Ishikawa (cell line): ENCODE data around the gene GRAMD2A.

Experiments used
- EGR1 ChIP-seq: IDR thresholded peaks from 2 replicates; pipeline ENCODE4 v1.6.1; 2012
- EP300 ChIP-seq: IDR thresholded peaks from 2 replicates; pipeline ENCODE4 v1.6.1; 2012; ENCODE audit warnings: borderline replicate concordance
- TCF12 ChIP-seq: IDR thresholded peaks from 2 replicates; pipeline ENCODE4 v1.6.1; 2012; ENCODE audit warnings: low read depth
- YY1 ChIP-seq: IDR thresholded peaks from 2 replicates; pipeline ENCODE4 v1.6.1; 2012; ENCODE audit warnings: low read depth
- TF ChIP-seq, protein P1 (sequence below): IDR thresholded peaks from 2 replicates; pipeline ENCODE4 v1.6.1; 2012; ENCODE audit warnings: low read depth, mild to moderate bottlenecking

DNA sequence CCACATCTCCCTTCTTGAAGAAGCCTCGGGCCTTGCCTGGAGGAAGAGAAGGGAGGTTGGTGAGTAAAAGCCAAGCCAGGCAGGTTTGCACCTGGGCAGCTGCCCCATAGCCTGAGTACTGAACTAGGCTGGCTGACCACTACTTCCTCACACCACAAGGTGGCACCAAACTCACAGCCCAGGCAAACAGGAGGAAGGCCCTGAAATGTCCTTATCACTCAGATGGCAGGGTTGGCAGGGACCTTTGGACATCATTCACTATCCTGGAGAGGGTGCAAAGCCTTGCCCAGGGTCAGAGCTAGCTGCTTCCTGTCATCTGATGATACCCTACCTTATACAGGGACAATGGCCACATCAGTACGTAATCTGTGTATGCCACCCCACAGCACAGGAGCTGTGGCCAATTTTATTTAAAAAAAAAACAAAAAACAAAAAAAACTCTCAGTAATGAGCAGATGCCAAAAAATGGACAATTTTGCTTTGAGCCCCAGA is 2.2 kb upstream of the GRAMD2A start:
- no peak for TF ChIP-seq EP300
- TF ChIP-seq, protein P1, sequence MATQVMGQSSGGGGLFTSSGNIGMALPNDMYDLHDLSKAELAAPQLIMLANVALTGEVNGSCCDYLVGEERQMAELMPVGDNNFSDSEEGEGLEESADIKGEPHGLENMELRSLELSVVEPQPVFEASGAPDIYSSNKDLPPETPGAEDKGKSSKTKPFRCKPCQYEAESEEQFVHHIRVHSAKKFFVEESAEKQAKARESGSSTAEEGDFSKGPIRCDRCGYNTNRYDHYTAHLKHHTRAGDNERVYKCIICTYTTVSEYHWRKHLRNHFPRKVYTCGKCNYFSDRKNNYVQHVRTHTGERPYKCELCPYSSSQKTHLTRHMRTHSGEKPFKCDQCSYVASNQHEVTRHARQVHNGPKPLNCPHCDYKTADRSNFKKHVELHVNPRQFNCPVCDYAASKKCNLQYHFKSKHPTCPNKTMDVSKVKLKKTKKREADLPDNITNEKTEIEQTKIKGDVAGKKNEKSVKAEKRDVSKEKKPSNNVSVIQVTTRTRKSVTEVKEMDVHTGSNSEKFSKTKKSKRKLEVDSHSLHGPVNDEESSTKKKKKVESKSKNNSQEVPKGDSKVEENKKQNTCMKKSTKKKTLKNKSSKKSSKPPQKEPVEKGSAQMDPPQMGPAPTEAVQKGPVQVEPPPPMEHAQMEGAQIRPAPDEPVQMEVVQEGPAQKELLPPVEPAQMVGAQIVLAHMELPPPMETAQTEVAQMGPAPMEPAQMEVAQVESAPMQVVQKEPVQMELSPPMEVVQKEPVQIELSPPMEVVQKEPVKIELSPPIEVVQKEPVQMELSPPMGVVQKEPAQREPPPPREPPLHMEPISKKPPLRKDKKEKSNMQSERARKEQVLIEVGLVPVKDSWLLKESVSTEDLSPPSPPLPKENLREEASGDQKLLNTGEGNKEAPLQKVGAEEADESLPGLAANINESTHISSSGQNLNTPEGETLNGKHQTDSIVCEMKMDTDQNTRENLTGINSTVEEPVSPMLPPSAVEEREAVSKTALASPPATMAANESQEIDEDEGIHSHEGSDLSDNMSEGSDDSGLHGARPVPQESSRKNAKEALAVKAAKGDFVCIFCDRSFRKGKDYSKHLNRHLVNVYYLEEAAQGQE: no peak
- no peak for TF ChIP-seq YY1
- no peak for TF ChIP-seq EGR1
- TF ChIP-seq TCF12: no peak
